K562 treated with DMSO at 1 percent for 24 hours (cell line): Measurements from ENCODE around the gene GARIN3. TPM values are rescaled to one million over a fixed set of nuclear protein-coding genes. Genes with fewer than 3 reads are reported as not detected.

ENCODE experiments used
- total RNA-seq: library from RNA; unstranded; fragments of 300-600 nt; gene quantifications from 2 replicates; pipeline ENCODE4 v1.2.3, GENCODE V29; 2022; ENCODE audit warnings: low read depth; ENCODE audit not compliant: insufficient read depth

The GARIN3 gene
- not detected in 2 replicates for total RNA-seq

DNA sequence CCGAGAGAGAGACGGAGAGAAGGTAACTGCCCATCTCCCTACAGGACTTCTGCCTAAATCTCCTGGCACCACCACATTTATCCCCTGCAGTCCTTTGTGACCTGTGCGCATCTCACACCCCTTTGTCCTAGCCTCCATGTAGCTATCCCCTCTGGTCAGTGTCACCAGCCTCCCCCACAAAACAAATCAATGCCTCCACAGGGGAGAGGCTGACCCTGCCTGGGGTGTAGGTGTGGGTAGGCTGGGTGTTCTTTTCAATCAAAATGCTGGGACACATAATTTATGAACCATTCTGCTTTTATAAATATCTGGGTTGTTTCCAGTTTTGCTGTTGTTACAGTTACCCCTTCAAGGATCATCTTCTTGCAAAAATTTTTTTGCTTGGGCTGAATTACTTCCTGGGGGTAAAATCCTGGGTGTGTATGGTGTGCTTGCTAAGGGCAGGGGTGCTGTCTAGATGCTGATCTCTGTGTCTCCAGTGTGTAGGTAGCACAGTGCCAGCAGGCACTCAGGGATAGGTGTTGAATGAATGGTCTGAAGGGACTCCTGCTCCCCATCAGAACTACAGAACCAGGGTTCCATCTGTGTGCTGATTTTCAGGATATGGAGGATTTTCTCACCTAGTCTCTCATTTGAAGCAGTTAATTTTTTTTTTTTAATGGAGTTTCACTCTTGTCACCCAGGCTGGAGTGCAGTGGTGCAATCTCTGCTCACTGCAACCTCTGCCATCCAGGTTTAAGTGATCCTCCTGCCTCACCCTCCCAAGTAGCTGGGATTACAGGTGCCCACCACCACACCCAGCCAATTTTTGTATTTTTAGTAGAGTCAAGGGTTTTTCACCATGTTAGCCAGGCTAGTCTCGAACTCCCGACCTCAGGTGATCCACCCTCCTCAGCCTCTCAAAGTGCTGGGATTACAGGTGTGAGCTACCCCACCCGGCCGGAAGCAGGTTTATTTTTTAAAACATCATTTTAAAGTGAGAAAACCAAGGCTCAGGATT lies at the start of gene GARIN3:
TSS of gene GARIN3 (minus strand) at position 51 of the 1,000 bp plus-strand sequence. CDS start 96 bp downstream, outside the sequence.

DNA sequence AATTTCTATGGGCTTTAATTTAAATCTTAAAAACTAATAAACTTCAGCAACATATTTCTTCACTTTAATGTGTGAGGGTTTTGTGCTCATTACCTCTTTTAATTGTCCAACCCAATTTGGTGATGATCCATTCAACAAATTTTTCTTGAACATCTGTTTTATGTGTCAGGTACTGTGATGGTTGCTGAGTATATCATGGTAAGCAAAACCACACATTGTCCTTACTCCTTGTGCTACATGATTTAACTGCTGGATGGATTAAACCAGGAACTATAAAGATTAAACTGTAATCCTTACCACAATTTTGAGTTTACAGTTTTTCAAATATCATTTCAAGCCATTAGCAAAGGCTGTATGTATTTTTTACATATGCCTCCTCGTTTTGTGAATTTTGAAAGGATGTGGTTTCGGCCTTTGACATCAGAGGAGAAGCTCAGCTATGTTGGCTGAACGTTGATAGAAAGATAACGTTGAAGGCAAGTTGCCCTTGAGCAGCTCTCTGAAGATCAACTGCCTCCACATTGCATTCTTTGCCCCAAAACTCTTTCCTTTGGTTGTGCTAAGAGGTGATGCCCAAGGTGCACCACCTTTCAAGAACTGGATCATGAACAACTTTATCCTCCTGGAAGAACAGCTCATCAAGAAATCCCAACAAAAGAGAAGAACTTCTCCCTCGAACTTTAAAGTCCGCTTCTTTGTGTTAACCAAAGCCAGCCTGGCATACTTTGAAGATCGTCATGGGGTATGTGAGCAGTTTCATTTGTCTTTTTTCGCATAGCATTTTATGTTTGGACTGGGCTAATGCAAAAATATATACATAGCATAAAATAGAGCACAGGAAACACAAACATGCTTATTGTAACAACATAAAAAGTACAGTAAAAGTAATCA lies 14.6 kb upstream of the GARIN3 start, which contains the start of gene ITK:
TSS of gene ITK (plus strand) at position 467 of the 891 bp plus-strand sequence. CDS start at position 605, 138 bp downstream.

GRCh38 chr5:157142317-157143126 lies 23.5 kb downstream of the GARIN3 start, which contains the start of gene MED7:
Gene MED7 (minus strand): TSS chr5:157142865. CDS start chr5:157139431, 3,434 bp downstream.

Other genes starting within 250 kb of the GARIN3 start
- gene TIMD4, start 203.0 kb downstream of the GARIN3 start, total RNA-seq: not detected in 2 replicates
- gene HAVCR1, start 107.1 kb downstream of the GARIN3 start, total RNA-seq: not detected in 2 replicates
- gene HAVCR2, start 57.2 kb downstream of the GARIN3 start, total RNA-seq: 0.28 TPM in 1 of 2 replicates, not detected in the other
- gene MED7, start 23.4 kb downstream of the GARIN3 start, total RNA-seq: 2.7 and 4.2 TPM in 2 replicates
- gene ITK, start 14.6 kb upstream of the GARIN3 start, total RNA-seq: not detected in 2 replicates
- 15.0 and 15.7 TPM in 2 replicates for gene CYFIP2, start 99.9 kb upstream of the GARIN3 start, total RNA-seq